Fibroblast of villous mesenchyme (primary cell): ENCODE measurements around the gene DNAH2. TPM values are rescaled to one million over a fixed set of nuclear protein-coding genes. Genes with fewer than 3 reads are reported as not detected.
A peak's percentile ranks its signal among the peaks of the same experiment; 100 is the strongest.

Experiments
- DNase-seq: peaks from one replicate; pipeline ENCODE4 v3.0.0-alpha.2; 2010; ENCODE audit warnings: low read depth
- H3K4me3 ChIP-seq: 2 replicates; pipeline ENCODE4 v1.5.1; 2011; ENCODE audit warnings: low read depth, mild to moderate bottlenecking, low read length
- CTCF ChIP-seq: IDR thresholded peaks from 2 replicates; pipeline ENCODE4 v1.5.1; 2012; ENCODE audit warnings: low read depth, mild to moderate bottlenecking, low read length; ENCODE audit not compliant: insufficient read depth
- total RNA-seq: library from RNA; depleted of rRNA; stranded (reverse); fragments of >200 nt; gene quantifications from 2 replicates; pipeline ENCODE4 v1.2.3, GENCODE V29; 2012

Gene DNAH2
- total RNA-seq, 1 donor = 0.43 TPM

- no peak for DNase-seq
- no peak overlapping the region for H3K4me3 ChIP-seq
- TF ChIP-seq CTCF = no peak
Measured at GRCh38 chr17:7714721-7715594, 2.6 kb upstream of the DNAH2 start.

GRCh38 chr17:7715936-7716886 lies 1.3 kb upstream of the DNAH2 start:
- DNase-seq = no peak
- no peak for TF ChIP-seq CTCF
- H3K4me3 ChIP-seq = peak overlapping the region; percentile 76

- H3K4me3 ChIP-seq = peak overlapping the region; percentile 76
- no peak for DNase-seq
- no peak for TF ChIP-seq CTCF
Measured at GRCh38 chr17:7717756-7718350, 309 bp downstream of the DNAH2 start.

GRCh38 chr17:7719661-7720060 lies 2.1 kb downstream of the DNAH2 start:
- TF ChIP-seq CTCF = no peak
- H3K4me3 ChIP-seq = no peak overlapping the region
- no peak for DNase-seq

- DNase-seq = no peak
- no peak overlapping the region for H3K4me3 ChIP-seq
- no peak for TF ChIP-seq CTCF
Measured at GRCh38 chr17:7720125-7720524, 2.6 kb downstream of the DNAH2 start.

- no peak for DNase-seq
- H3K4me3 ChIP-seq = no peak overlapping the region
Measured at GRCh38 chr17:7721612-7722011, 4.1 kb downstream of the DNAH2 start.

More at GRCh38 chr17:7721612-7722011, 4.1 kb downstream of the DNAH2 start:
- TF ChIP-seq CTCF = no peak
